ENCODE results near the gene WSCD1. TPM values are rescaled to one million over a fixed set of nuclear protein-coding genes. Genes with fewer than 3 reads are reported as not detected.

WSCD1 gene
- total and polyA plus RNA-seq, 2 of the 4 experiments (the other 2 are of a cell fraction), result 0.07 TPM; not detected in 1

GRCh38 chr17:6040504-6040903 lies 29.7 kb upstream of the WSCD1 start:
- Histone ChIP-seq H3K36me3 (ENCODE audit: control insufficient read depth, insufficient read depth, low read length) (no peaks in the 10 kb centered on the region), H3K4me1 (ENCODE audit: control insufficient read depth, insufficient read depth, low read length) (no peaks in the 10 kb centered on the region), H2AFZ (replicated peaks; ENCODE audit: low read length, poor library complexity) (no peak overlapping the region), H4K8ac (ENCODE audit: low read depth in 2 of 2, low read length in 2 of 2) (no peak overlapping the region), H3K4me3 (ENCODE audit: insufficient read depth, low read depth, low read length) (no peak overlapping the region), H2BK5ac (ENCODE audit: low read depth, low read length, poor library complexity, severe bottlenecking) (no peak overlapping the region), H3K9ac (ENCODE audit: low read depth, low read length) (no peak overlapping the region), H2AK9ac (replicated peaks; ENCODE audit: low read depth, low read length, poor library complexity) (no peak overlapping the region), H3K9me3 (ENCODE audit: control insufficient read depth, insufficient read depth, low read length) (peaks cover 3% of the 10 kb centered on the region; the same call in 1 of the 2 replicates), H4K91ac (ENCODE audit: insufficient read depth, low read depth, low read length) (no peak overlapping the region), H3K4me2 (ENCODE audit: low read depth, low read length) (no peak overlapping the region), H4K20me1 (ENCODE audit: insufficient read depth, low read length) (no peaks in the 10 kb centered on the region), H2BK120ac (ENCODE audit: low read depth, low read length) (no peak overlapping the region), H2BK15ac (ENCODE audit: low read depth, low read length) (no peak overlapping the region), H3K27me3 (ENCODE audit: control insufficient read depth, insufficient read depth, low read length) (no peaks in the 10 kb centered on the region), H4K5ac (ENCODE audit: low read depth, low read length) (no peak overlapping the region), H3K79me1 (ENCODE audit: low read depth in 1 of 2, low read length in 2 of 2) (no peaks in the 10 kb centered on the region), H2AK5ac (ENCODE audit: low read depth, low read length) (no peak overlapping the region), H3K56ac (ENCODE audit: extremely low read depth, insufficient read depth, low read length) (no peak overlapping the region), H2BK20ac (ENCODE audit: low read depth, low read length) (no peak overlapping the region), H3K14ac (replicated peaks; ENCODE audit: low read depth, low read length) (no peak overlapping the region), H3K4ac (ENCODE audit: low read depth, low read length) (no peak overlapping the region), H3K23ac (ENCODE audit: low read depth, low read length) (no peak overlapping the region), H3K18ac (ENCODE audit: low read depth, low read length) (no peak overlapping the region), H3K27ac (ENCODE audit: insufficient read depth, low read length) (no peak overlapping the region), H3K9me1 (ENCODE audit: insufficient read depth, low read length) (no peaks in the 10 kb centered on the region)
- in situ Hi-C loops (cut with MboI; ENCODE audit: low sequenced_read_pairs) (no loop called here), intact Hi-C loops (cut with micrococcal nuclease) (no loop called here), dilution Hi-C loops (cut with HindIII; ENCODE audit: low sequenced_read_pairs, unreplicated experiment) (no loop called here)
- POLR2A ChIA-PET (ENCODE audit: unreplicated experiment), result no interaction called here
- no peak for DNase-seq
- ATAC-seq (ENCODE audit: low read depth), result no peak
- no TSS peak for BruUV-seq (replicated peaks)
- CTCF ChIA-PET, result no interaction called here
- no CpG with 5 or more reads among the region's 13 CpGs for WGBS, 2 experiments (ENCODE audit: extremely low coverage in 2 of 2, insufficient read length in 1 of 2)
- no peak for TF ChIP-seq CHD1 (IDR thresholded peaks at IDR 0.05; ENCODE audit: low read depth, low read length)
- no peak for TF ChIP-seq MAZ (IDR thresholded peaks at IDR 0.05; ENCODE audit: borderline replicate concordance, low read depth, low read length)
- TF ChIP-seq MXI1 (IDR thresholded peaks at IDR 0.05; ENCODE audit: borderline replicate concordance, low read depth, low read length), result no peak
- TF ChIP-seq RAD21 (IDR thresholded peaks at IDR 0.05; ENCODE audit: low read length), result no peak
- TF ChIP-seq USF2 (IDR thresholded peaks at IDR 0.05; ENCODE audit: low read depth, low read length), result no peak

All from IMR-90 (cell line).